ENCODE results near the gene TCF7L1. TPM values are rescaled to one million over a fixed set of nuclear protein-coding genes. Genes with fewer than 3 reads are reported as not detected.

TCF7L1 gene
- polyA plus RNA-seq, 1 of the 3 experiments (the other 2 are of a cell fraction): 3.7 TPM

GRCh38 chr2:85216927-85217326 is 83.7 kb downstream of the TCF7L1 start:
- no peak for TF ChIP-seq RFX5 (IDR thresholded peaks at IDR 0.05; ENCODE audit: low read length)
- TF ChIP-seq MAX (IDR thresholded peaks at IDR 0.05; ENCODE audit: low read depth): no peak
- no peak for TF ChIP-seq SMC3 (IDR thresholded peaks at IDR 0.05; ENCODE audit: low read depth, low read length)
- no peak for TF ChIP-seq FOXJ3 (CRISPR knock-in tag; IDR thresholded peaks at IDR 0.05)
- Histone ChIP-seq H3K9ac (no peak overlapping the region), H3K4me2 (no peak overlapping the region), H3K36me3 (replicated peaks in 1 of 2; ENCODE audit: control insufficient read depth in 1 of 2, insufficient read depth in 2 of 2, low read length in 1 of 2) (no peaks in the 10 kb centered on the region), H3K79me2 (ENCODE audit: insufficient read depth) (no peaks in the 10 kb centered on the region), H3K27ac (ENCODE audit: low read depth in 2 of 2, low read length in 1 of 2) (no peak overlapping the region), H3K27me3 (ENCODE audit: insufficient read depth) (no peaks in the 10 kb centered on the region), H3K9me3 (no peaks in the 10 kb centered on the region), H4K20me1 (ENCODE audit: insufficient read depth) (peaks cover 12% of the 10 kb centered on the region), H3K9me2 (no peaks in the 10 kb centered on the region), H3F3A (replicated peaks; ENCODE audit: insufficient read depth) (peaks cover 3% of the 10 kb centered on the region), H2AFZ (ENCODE audit: low read depth) (no peak overlapping the region), H3K4me1 (ENCODE audit: control insufficient read depth in 1 of 2, insufficient read depth in 2 of 2, low read depth in 1 of 2, low read length in 1 of 2) (peaks cover 36 to 39% of the 10 kb centered on the region in 2 experiments), H3K4me3 (ENCODE audit: low read depth in 2 of 2, low read length in 1 of 2) (no peak overlapping the region)
- no peak for DNase-seq
- 82% methylated on average over 4 of the region's 4 CpGs for WGBS (ENCODE audit: low lambda C conversion rate)
- CTCF ChIA-PET: interaction anchor here (0.9 to 2.4 kb wide), 2 partner anchors 50 to 68 kb away, joined by 3 to 10 read pairs; no protein-coding TSS in a partner anchor
- POLR2A ChIA-PET: no interaction called here

- ChIA-PET POLR2A (no interaction called here), CTCF (interaction anchor here (0.8 to 2.5 kb wide), 7 partner anchors 8 to 88 kb away, joined by 3 to 10 read pairs (median 4); partner anchors contain the start of gene TCF7L1)
- Histone ChIP-seq H4K20me1 (ENCODE audit: insufficient read depth) (no peaks in the 10 kb centered on the region), H3K36me3 (replicated peaks in 1 of 2; ENCODE audit: control insufficient read depth in 1 of 2, insufficient read depth in 2 of 2, low read length in 1 of 2) (no peaks in the 10 kb centered on the region), H3K9ac (no peak overlapping the region), H3F3A (replicated peaks; ENCODE audit: insufficient read depth) (peaks cover 3% of the 10 kb centered on the region), H3K4me1 (ENCODE audit: control insufficient read depth in 1 of 2, insufficient read depth in 2 of 2, low read depth in 1 of 2, low read length in 1 of 2) (peaks cover 10 to 13% of the 10 kb centered on the region in 2 experiments; a peak in 3 of 4 replicates), H3K4me2 (no peak overlapping the region), H3K27ac (ENCODE audit: low read depth in 2 of 2, low read length in 1 of 2) (no peak overlapping the region), H3K9me3 (no peaks in the 10 kb centered on the region), H3K4me3 (ENCODE audit: low read depth in 2 of 2, low read length in 1 of 2) (no peak overlapping the region), H2AFZ (ENCODE audit: low read depth) (no peak overlapping the region), H3K27me3 (ENCODE audit: insufficient read depth) (no peaks in the 10 kb centered on the region), H3K79me2 (ENCODE audit: insufficient read depth) (no peaks in the 10 kb centered on the region), H3K9me2 (no peaks in the 10 kb centered on the region)
- TF ChIP-seq YY1 (IDR thresholded peaks at IDR 0.05; ENCODE audit: low read depth) (no peak), FOXJ3 (CRISPR knock-in tag; IDR thresholded peaks at IDR 0.05) (no peak), MXI1 (IDR thresholded peaks at IDR 0.05; ENCODE audit: low read depth, low read length) (no peak), GATA2 (CRISPR knock-in tag; IDR thresholded peaks at IDR 0.05) (no peak), TEAD4 (IDR thresholded peaks at IDR 0.05; ENCODE audit: borderline replicate concordance, insufficient read depth) (no peak), FOSL2 (IDR thresholded peaks at IDR 0.05; ENCODE audit: borderline replicate concordance, low read depth) (no peak), CHD2 (IDR thresholded peaks at IDR 0.05; ENCODE audit: low read length, partially characterized antibody) (no peak), POLR2AphosphoS5 (IDR thresholded peaks at IDR 0.05; ENCODE audit: low read depth, low read length) (no peak), TAF1 (IDR thresholded peaks at IDR 0.05; ENCODE audit: borderline replicate concordance, low read depth, low read length) (no peak), ZBTB33 (IDR thresholded peaks at IDR 0.05; ENCODE audit: borderline replicate concordance, low read depth) (no peak), TCF12 (IDR thresholded peaks at IDR 0.05) (no peak), JUND (IDR thresholded peaks at IDR 0.05) (no peak), RCOR1 (IDR thresholded peaks at IDR 0.05; ENCODE audit: low read length) (no peak)
- TF ChIP-seq, protein P1, sequence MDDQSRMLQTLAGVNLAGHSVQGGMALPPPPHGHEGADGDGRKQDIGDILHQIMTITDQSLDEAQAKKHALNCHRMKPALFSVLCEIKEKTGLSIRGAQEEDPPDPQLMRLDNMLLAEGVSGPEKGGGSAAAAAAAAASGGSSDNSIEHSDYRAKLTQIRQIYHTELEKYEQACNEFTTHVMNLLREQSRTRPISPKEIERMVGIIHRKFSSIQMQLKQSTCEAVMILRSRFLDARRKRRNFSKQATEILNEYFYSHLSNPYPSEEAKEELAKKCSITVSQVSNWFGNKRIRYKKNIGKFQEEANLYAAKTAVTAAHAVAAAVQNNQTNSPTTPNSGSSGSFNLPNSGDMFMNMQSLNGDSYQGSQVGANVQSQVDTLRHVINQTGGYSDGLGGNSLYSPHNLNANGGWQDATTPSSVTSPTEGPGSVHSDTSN (IDR thresholded peaks at IDR 0.05): no peak
- TF ChIP-seq, protein P2, sequence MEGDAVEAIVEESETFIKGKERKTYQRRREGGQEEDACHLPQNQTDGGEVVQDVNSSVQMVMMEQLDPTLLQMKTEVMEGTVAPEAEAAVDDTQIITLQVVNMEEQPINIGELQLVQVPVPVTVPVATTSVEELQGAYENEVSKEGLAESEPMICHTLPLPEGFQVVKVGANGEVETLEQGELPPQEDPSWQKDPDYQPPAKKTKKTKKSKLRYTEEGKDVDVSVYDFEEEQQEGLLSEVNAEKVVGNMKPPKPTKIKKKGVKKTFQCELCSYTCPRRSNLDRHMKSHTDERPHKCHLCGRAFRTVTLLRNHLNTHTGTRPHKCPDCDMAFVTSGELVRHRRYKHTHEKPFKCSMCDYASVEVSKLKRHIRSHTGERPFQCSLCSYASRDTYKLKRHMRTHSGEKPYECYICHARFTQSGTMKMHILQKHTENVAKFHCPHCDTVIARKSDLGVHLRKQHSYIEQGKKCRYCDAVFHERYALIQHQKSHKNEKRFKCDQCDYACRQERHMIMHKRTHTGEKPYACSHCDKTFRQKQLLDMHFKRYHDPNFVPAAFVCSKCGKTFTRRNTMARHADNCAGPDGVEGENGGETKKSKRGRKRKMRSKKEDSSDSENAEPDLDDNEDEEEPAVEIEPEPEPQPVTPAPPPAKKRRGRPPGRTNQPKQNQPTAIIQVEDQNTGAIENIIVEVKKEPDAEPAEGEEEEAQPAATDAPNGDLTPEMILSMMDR (IDR thresholded peaks at IDR 0.05): no peak
- WGBS (ENCODE audit: low lambda C conversion rate): 81% methylated on average over 8 of the region's 8 CpGs
- no peak for DNase-seq
Observed at GRCh38 chr2:85221067-85221691, 88.0 kb downstream of the TCF7L1 start.

Measured in SK-N-SH (cell line).